ENCODE measurements around the gene EXOC7. TPM values are rescaled to one million over a fixed set of nuclear protein-coding genes. Genes with fewer than 3 reads are reported as not detected.
A peak's percentile ranks its signal among the peaks of the same experiment; 100 is the strongest.

Gene EXOC7
- total and polyA plus RNA-seq, 2 experiments from 2014 or later: 134 to 166 TPM

- TF ChIP-seq CTCF (IDR thresholded peaks at IDR 0.05; ENCODE audit: low read depth, low read length): no peak
- Histone ChIP-seq H3K36me3 (peaks cover 52% of the 10 kb centered on the region), H3K4me1 (ENCODE audit: low read depth) (peaks cover 2% of the 10 kb centered on the region), H3K9me3 (ENCODE audit: low read depth) (no peaks in the 10 kb centered on the region), H3K27ac (no peak overlapping the region), H3K4me3 (no peak overlapping the region), H3K27me3 (no peaks in the 10 kb centered on the region)
- DNase-seq (ENCODE audit: low read depth in 1 of 2, low spot score in 1 of 2): no peak
Measured at GRCh38 chr17:76040376-76040775, 63.2 kb downstream of the EXOC7 start.

- H3K4me1 ChIP-seq (ENCODE audit: low read depth): peaks cover 13% of the 10 kb centered on the region
- no peaks in the 10 kb centered on the region for H3K27me3 ChIP-seq
- TF ChIP-seq CTCF (IDR thresholded peaks at IDR 0.05; ENCODE audit: low read depth, low read length): no peak
- H3K27ac ChIP-seq: no peak overlapping the region
- DNase-seq (ENCODE audit: low read depth in 1 of 2, low spot score in 1 of 2): no peak
- H3K4me3 ChIP-seq: no peak overlapping the region
- H3K36me3 ChIP-seq: peaks cover 43% of the 10 kb centered on the region
- no peaks in the 10 kb centered on the region for H3K9me3 ChIP-seq (ENCODE audit: low read depth)
Measured at GRCh38 chr17:76039121-76039520, 64.5 kb downstream of the EXOC7 start.

GRCh38 chr17:76038050-76038449 lies 65.5 kb downstream of the EXOC7 start:
- no peak for TF ChIP-seq CTCF (IDR thresholded peaks at IDR 0.05; ENCODE audit: low read depth, low read length)
- DNase-seq (ENCODE audit: low read depth in 1 of 2, low spot score in 1 of 2): no peak
- Histone ChIP-seq H3K36me3 (peaks cover 32% of the 10 kb centered on the region), H3K4me1 (ENCODE audit: low read depth) (peaks cover 13% of the 10 kb centered on the region), H3K27me3 (no peaks in the 10 kb centered on the region), H3K27ac (peak overlapping the region; percentile 43), H3K4me3 (no peak overlapping the region), H3K9me3 (ENCODE audit: low read depth) (no peaks in the 10 kb centered on the region)

- H3K4me3 ChIP-seq: no peak overlapping the region
- H3K4me1 ChIP-seq (ENCODE audit: low read depth): peaks cover 13% of the 10 kb centered on the region
- no peak for DNase-seq (ENCODE audit: low read depth in 1 of 2, low spot score in 1 of 2)
- TF ChIP-seq CTCF (IDR thresholded peaks at IDR 0.05; ENCODE audit: low read depth, low read length): no peak
- no peaks in the 10 kb centered on the region for H3K9me3 ChIP-seq (ENCODE audit: low read depth)
- H3K36me3 ChIP-seq: peaks cover 23% of the 10 kb centered on the region
- peak overlapping the region; percentile 22 for H3K27ac ChIP-seq
- no peaks in the 10 kb centered on the region for H3K27me3 ChIP-seq
Measured at GRCh38 chr17:76036497-76037261, 66.9 kb downstream of the EXOC7 start.

- Histone ChIP-seq H3K9me3 (ENCODE audit: low read depth) (no peaks in the 10 kb centered on the region), H3K36me3 (peaks cover 9% of the 10 kb centered on the region), H3K4me3 (no peak overlapping the region), H3K27me3 (no peaks in the 10 kb centered on the region), H3K4me1 (ENCODE audit: low read depth) (peaks cover 15% of the 10 kb centered on the region), H3K27ac (peak overlapping the region; percentile 62)
- DNase-seq (ENCODE audit: low read depth in 1 of 2, low spot score in 1 of 2): no peak
- no peak for TF ChIP-seq CTCF (IDR thresholded peaks at IDR 0.05; ENCODE audit: low read depth, low read length)
Measured at GRCh38 chr17:76034428-76035350, 68.9 kb downstream of the EXOC7 start.
